ENCODE measurements around the gene ARRB1. TPM values are rescaled to one million over a fixed set of nuclear protein-coding genes. Genes with fewer than 3 reads are reported as not detected.

The ARRB1 gene
- total and polyA plus RNA-seq, 5 donors: 12.1 to 32.5 (median 26.4) TPM

DNA sequence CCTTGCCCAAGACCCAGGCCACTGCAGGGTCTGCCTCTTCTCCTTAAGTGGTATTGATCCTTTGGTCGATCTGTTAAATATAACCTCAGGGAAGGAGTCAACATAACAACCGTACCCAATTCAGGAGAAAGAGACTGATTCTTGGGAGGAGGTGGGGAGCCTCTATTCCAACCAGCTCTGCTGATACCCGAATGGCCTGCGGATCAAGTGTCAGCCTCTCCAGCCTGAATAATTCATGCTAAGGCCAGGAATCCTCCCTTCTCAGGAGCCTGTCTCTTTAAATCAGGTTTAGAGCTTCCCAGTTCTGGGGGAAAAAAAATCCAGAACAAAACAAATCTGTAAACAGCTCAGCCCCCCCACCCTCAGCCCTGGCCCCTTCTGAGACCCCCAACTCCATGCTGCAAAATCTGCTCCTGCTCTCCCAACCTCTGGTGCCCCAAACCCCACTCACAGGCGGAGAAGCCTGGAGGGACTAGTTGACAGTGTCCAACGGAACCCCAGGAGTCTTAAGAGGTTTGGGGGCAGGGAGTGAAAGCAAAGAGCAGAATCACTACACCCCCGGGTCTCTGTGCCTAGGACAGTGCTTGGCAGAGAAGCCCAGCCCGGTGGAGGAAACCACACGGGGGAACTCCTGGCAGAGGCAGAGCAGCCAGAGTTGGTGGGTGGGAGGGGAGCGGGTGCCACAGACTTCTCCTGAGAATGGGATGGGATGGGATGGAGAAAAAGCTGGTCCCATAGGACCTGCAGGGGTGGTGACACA lies 111.8 kb downstream of the ARRB1 start:
- 47% methylated on average over 10 of the region's 10 CpGs for WGBS
- DNase-seq (no peak), ATAC-seq (no peak)
- intact Hi-C loops (cut with DNase I): loop anchor here (2.0 to 10.0 kb wide), 5 partner anchors 32 to 315 kb away; no protein-coding TSS in a partner anchor
- Histone ChIP-seq H3K27me3 (ENCODE audit: control insufficient read depth, insufficient read depth) (no peaks in the 10 kb centered on the region), H3K4me1 (ENCODE audit: control insufficient read depth, insufficient read depth, low read length) (no peaks in the 10 kb centered on the region), H3K27ac (ENCODE audit: low read length) (no peak overlapping the region), H3K4me3 (ENCODE audit: low read length) (no peak overlapping the region), H3K9me3 (ENCODE audit: control insufficient read depth, low read length) (no peaks in the 10 kb centered on the region)

DNA sequence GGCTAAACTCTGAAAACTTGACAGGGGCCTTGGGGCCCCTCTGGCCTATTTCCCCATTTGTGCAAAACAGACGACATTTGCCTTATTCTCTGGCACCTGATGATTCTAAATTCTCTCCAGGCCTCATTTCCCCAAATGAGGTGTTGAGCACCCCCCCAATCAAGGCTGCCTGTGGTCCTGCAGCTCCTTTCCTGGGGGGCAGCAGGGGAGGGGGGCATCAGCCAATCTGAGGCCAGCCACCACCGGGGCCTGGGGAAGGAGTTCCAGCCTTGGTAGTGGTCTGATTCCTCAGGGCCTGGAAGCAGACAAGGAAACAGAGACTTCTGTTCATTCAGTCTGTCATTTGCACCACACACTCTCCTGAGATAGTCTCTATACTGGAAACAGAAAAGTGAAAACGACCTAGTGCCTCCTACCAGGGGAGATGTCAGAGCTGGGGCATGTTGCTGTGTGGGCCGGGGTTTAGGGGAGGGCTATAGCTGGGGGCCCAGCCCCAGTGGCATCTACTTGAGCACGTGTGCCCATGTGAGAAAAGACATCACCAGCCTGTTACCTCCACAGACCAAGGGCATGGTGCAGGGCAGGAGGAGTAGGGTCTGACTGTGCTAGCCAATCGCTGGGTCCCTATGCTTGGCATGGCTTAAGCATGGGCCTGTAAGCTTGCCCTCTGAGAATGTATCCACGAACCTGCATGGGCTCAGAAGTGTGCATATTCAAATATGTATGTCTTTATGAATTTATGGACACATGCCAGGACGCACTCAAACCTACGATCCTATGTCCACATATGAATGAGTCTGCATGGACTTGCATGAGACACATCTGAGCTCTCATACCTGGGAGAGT lies 112.6 kb downstream of the ARRB1 start:
- no peaks in the 10 kb centered on the region for H3K4me1 ChIP-seq (ENCODE audit: control insufficient read depth, insufficient read depth, low read length)
- no peaks in the 10 kb centered on the region for H3K27me3 ChIP-seq (ENCODE audit: control insufficient read depth, insufficient read depth)
- ATAC-seq (no peak), DNase-seq (no peak)
- no peak overlapping the region for H3K4me3 ChIP-seq (ENCODE audit: low read length)
- H3K27ac ChIP-seq (ENCODE audit: low read length): no peak overlapping the region
- no peaks in the 10 kb centered on the region for H3K9me3 ChIP-seq (ENCODE audit: control insufficient read depth, low read length)
- 82% methylated on average over 9 of the region's 9 CpGs for WGBS
- intact Hi-C loops (cut with DNase I): loop anchor here in 1 of 4 donors (2.0 kb wide), 1 partner anchor 98 kb away; no protein-coding TSS in a partner anchor

DNA sequence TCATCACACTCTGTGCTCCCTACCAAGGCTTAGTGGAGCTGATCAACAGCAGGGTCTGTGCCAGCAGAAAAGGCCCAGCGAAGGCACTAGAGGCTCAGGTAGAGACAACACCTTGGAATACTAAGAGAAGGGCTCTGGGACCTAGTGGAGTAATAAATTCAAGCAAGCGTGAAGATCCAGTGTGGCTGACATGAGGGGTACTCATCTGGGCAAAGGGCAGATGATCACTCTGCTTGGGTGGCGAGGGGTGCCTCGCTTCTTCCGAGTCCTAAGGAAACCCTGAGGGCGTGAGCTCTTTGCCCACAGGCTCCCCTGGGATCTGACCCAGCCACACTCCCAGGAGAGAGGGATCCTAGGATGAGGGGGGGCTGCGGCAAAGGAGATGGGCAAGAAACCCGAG lies 114.4 kb downstream of the ARRB1 start:
- DNase-seq: no peak
- H3K4me1 ChIP-seq (ENCODE audit: control insufficient read depth, insufficient read depth, low read length): no peaks in the 10 kb centered on the region
- no peaks in the 10 kb centered on the region for H3K27me3 ChIP-seq (ENCODE audit: control insufficient read depth, insufficient read depth)
- H3K9me3 ChIP-seq (ENCODE audit: control insufficient read depth, low read length): no peaks in the 10 kb centered on the region
- H3K4me3 ChIP-seq (ENCODE audit: low read length): no peak overlapping the region
- no peak overlapping the region for H3K27ac ChIP-seq (ENCODE audit: low read length)
- ATAC-seq: no peak
- whole genome bisulfite sequencing: 83% methylated on average over 8 of the region's 8 CpGs
- intact Hi-C loops (cut with DNase I): no loop called here

DNA sequence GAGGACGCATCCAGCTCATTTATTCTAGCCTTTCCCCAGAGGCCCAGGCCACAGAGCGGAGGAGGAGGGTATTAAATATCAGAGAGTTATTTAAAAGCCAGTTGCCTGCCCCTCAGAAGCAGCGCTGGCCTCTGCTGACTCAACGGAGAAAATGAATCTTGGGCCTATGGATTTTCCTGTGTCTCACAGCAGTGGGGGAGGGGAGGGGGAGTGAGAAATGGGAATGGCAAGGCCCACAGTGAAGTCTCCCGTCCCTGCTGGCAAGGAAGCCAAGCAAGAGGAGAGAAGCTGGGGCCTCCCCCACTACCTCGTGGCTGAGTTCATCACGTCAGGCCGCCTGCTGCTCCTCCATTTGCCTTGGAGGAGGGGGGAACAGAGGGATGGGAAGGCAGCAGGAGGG lies 115.4 kb downstream of the ARRB1 start:
- WGBS: 44% methylated on average over 8 of the region's 8 CpGs
- no peaks in the 10 kb centered on the region for H3K27me3 ChIP-seq (ENCODE audit: control insufficient read depth, insufficient read depth)
- DNase-seq: no peak
- H3K9me3 ChIP-seq (ENCODE audit: control insufficient read depth, low read length): no peaks in the 10 kb centered on the region
- no peak for ATAC-seq
- no peak overlapping the region for H3K27ac ChIP-seq (ENCODE audit: low read length)
- H3K4me3 ChIP-seq (ENCODE audit: low read length): no peak overlapping the region
- intact Hi-C loops (cut with DNase I): no loop called here
- H3K4me1 ChIP-seq (ENCODE audit: control insufficient read depth, insufficient read depth, low read length): no peaks in the 10 kb centered on the region

DNA sequence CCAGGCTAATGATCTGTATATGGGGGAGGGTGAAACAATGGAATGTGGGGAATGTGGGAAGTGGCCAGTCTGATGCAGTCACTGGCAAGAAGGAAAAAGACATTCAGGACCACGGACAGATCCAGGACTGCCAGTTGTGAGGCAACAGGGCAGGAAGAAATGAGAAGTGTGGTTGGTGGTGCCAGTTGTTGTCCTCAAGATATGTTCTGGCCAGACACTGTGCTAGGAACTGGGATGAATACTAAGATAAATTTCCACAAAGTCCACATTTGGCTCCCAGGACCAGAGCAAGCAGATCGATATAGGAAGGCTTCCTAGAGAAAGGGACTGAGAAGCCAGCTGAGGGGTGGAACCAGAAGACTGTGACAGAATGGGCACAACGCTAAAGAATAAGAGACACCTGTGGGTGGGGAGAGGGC lies 117.7 kb downstream of the ARRB1 start:
- Histone ChIP-seq H3K4me3 (ENCODE audit: low read length) (no peak overlapping the region), H3K27ac (ENCODE audit: low read length) (no peak overlapping the region), H3K4me1 (ENCODE audit: control insufficient read depth, insufficient read depth, low read length) (no peaks in the 10 kb centered on the region), H3K27me3 (ENCODE audit: control insufficient read depth, insufficient read depth) (no peaks in the 10 kb centered on the region), H3K9me3 (ENCODE audit: control insufficient read depth, low read length) (no peaks in the 10 kb centered on the region)
- intact Hi-C loops (cut with DNase I): no loop called here
- DNase-seq (no peak), ATAC-seq (no peak)
- WGBS: 47% methylated on average over 3 of the region's 3 CpGs

DNA sequence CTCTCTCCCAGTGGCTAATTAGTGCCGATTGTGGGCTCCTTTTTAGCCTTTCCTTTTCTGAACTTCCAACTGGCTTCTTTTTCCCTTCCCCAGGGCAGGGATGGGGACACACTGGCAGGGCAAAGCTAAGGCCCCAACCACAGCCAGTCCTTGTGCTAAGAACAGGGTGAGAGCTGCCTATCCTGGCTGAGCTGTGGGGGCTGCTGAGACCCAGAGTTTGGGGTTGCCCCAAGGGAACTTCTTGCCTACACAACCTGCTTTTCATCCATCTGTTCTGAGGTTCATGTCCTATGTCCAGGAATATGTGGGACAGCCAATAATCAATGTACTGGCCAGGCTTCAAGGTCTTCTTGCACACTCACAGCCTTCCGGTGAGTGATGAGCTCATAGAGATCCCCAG lies 120.8 kb downstream of the ARRB1 start:
- Histone ChIP-seq H3K4me3 (ENCODE audit: low read length) (no peak overlapping the region), H3K4me1 (ENCODE audit: control insufficient read depth, insufficient read depth, low read length) (no peaks in the 10 kb centered on the region), H3K27ac (ENCODE audit: low read length) (no peak overlapping the region), H3K27me3 (ENCODE audit: control insufficient read depth, insufficient read depth) (no peaks in the 10 kb centered on the region), H3K9me3 (ENCODE audit: control insufficient read depth, low read length) (no peaks in the 10 kb centered on the region)
- ATAC-seq: no peak
- WGBS: 82% methylated on average over 2 of the region's 2 CpGs
- intact Hi-C loops (cut with DNase I): no loop called here
- DNase-seq: no peak

DNA sequence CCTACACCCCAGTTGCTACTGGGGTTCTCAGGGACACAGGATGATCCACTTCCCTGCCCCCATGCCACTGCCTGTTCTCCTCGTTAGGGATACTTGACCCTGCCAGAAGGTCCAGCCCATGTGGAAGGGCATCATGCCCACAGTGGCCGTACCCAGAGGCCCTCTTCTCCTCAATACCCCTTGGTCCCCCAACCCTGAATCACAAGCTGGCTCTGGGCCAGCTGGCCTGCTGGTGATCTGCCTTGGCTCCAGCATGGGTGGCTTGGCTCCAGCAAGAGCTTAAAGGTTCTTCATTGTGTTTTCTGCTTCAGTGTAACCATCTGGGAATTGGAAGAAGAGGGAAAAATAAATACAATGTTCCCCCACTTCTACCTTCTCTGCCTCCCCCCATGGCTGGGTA lies 122.0 kb downstream of the ARRB1 start:
- no peak for ATAC-seq

DNA sequence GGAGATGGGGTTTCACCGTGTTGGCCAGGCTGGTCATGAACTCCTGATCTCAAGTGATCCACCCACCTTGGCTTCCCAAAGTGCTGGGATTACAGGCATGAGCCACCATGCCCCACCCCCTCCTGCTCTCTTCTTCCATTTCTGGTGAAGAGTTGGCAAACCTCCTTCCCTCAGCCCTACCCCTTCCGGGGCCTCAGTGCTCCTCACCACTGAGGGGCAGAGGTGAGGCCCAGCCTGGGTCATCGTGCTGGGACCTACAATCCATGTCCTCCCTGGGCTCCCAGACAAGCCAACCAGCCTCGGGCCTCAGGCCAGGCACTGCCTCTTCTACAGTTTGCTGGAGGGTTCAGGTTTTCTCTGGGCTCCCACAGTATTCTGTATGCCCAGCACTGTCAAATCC lies 125.7 kb downstream of the ARRB1 start:
- 62% methylated on average over 4 of the region's 4 CpGs for WGBS
- intact Hi-C loops (cut with DNase I): no loop called here
- H3K27ac ChIP-seq (ENCODE audit: low read length): no peak overlapping the region

More for the DNA sequence above, 122.0 kb downstream of the ARRB1 start:
- intact Hi-C loops (cut with DNase I): no loop called here
- 65% methylated on average over 2 of the region's 2 CpGs for whole genome bisulfite sequencing
- no peak for DNase-seq
- Histone ChIP-seq H3K4me1 (ENCODE audit: control insufficient read depth, insufficient read depth, low read length) (no peaks in the 10 kb centered on the region), H3K27ac (ENCODE audit: low read length) (no peak overlapping the region), H3K27me3 (ENCODE audit: control insufficient read depth, insufficient read depth) (no peaks in the 10 kb centered on the region), H3K4me3 (ENCODE audit: low read length) (no peak overlapping the region), H3K9me3 (ENCODE audit: control insufficient read depth, low read length) (no peaks in the 10 kb centered on the region)

DNA sequence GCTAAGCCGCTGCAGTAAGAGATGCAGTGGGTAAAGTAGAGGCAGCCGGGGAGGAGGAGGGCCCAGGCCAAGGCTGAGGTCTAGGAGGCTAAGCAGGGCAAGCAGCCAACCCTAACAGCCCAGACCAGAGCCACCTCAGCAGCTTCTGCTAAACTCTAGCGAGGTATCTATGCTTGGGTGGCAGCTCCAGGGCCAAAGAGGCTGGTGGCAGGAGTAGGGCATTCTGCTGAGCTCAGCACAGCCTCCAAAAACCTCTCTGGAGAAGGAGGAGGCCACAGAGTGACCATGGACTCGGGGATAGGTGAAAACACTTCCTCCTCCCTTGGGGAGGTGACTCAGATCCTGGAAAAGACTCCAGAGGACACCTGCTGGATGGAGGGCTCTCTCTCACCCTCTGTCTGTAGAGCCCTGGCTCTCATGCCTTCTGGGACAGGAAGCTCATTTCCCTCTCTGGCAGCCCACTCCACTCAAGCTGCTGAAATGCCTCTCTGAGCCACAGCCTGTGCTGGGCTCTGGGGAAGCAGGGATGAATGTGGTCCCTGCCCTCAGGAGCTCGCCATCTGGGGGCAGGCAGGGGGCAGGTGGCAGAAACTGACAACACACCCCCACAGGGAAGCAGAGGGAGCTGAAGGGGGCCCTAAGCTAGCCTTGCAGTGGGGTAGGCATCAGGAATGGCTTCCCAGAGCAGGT lies 127.4 kb downstream of the ARRB1 start:
- ATAC-seq (no peak), DNase-seq (no peak)
- 48% methylated on average over 5 of the region's 5 CpGs for WGBS
- intact Hi-C loops (cut with DNase I): no loop called here
- H3K27me3 ChIP-seq (ENCODE audit: control insufficient read depth, insufficient read depth): no peaks in the 10 kb centered on the region
- no peaks in the 10 kb centered on the region for H3K4me1 ChIP-seq (ENCODE audit: control insufficient read depth, insufficient read depth, low read length)
- H3K27ac ChIP-seq (ENCODE audit: low read length): no peak overlapping the region
- H3K9me3 ChIP-seq (ENCODE audit: control insufficient read depth, low read length): no peaks in the 10 kb centered on the region
- H3K4me3 ChIP-seq (ENCODE audit: low read length): no peak overlapping the region

More for the DNA sequence above, 125.7 kb downstream of the ARRB1 start:
- Histone ChIP-seq H3K4me1 (ENCODE audit: control insufficient read depth, insufficient read depth, low read length) (no peaks in the 10 kb centered on the region), H3K4me3 (ENCODE audit: low read length) (no peak overlapping the region), H3K27me3 (ENCODE audit: control insufficient read depth, insufficient read depth) (no peaks in the 10 kb centered on the region), H3K9me3 (ENCODE audit: control insufficient read depth, low read length) (no peaks in the 10 kb centered on the region)
- ATAC-seq (no peak), DNase-seq (no peak)

DNA sequence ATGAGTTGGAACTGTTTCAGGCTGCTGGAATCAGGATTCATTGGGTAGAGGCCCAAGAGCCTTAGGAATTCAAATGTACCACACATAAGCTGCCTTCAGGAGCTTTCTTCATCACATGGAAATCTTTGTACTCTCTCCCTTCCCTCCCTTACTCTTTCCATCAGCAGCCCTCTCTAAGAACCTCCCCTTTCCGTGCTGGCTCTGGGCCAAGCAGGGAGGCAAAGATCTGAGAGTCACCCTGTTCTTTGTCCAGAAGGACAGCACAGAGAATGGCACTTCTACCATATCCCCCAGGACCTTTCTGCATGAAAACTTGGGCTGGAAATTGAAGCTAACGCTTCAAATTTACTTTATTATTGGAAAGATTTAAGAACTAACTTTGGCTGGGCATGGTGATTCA lies 131.6 kb downstream of the ARRB1 start:
- Histone ChIP-seq H3K4me1 (ENCODE audit: control insufficient read depth, insufficient read depth, low read length) (no peaks in the 10 kb centered on the region), H3K27me3 (ENCODE audit: control insufficient read depth, insufficient read depth) (no peaks in the 10 kb centered on the region), H3K27ac (ENCODE audit: low read length) (no peak overlapping the region), H3K4me3 (ENCODE audit: low read length) (no peak overlapping the region), H3K9me3 (ENCODE audit: control insufficient read depth, low read length) (no peaks in the 10 kb centered on the region)
- intact Hi-C loops (cut with DNase I): no loop called here
- DNase-seq (no peak), ATAC-seq (no peak)
- 51% methylated on average over 2 of the region's 2 CpGs for WGBS

DNA sequence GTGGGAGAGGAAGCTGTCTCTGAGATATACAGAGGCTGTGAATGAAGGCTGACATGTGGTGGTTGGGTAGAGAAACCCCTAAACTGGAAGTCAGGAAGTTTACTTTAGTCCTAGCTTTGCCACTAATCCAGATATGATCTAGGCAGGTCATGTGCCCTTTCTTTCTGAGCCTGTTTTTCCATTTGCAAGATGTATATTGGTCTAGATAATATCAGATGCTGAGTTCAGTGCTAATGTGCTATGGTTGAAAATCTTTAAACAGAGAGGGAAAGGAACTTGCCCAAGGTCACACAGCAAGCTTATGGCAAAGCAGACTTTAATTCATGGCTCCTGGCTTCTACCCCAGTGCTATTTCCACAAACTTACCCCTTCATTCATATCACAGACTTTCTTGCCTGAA lies 136.6 kb downstream of the ARRB1 start:
- intact Hi-C loops (cut with DNase I): no loop called here
- H3K27me3 ChIP-seq (ENCODE audit: control insufficient read depth, insufficient read depth): no peaks in the 10 kb centered on the region
- ATAC-seq: no peak

More for the DNA sequence above, 136.6 kb downstream of the ARRB1 start:
- Histone ChIP-seq H3K4me1 (ENCODE audit: control insufficient read depth, insufficient read depth, low read length) (no peaks in the 10 kb centered on the region), H3K9me3 (ENCODE audit: control insufficient read depth, low read length) (no peaks in the 10 kb centered on the region), H3K27ac (ENCODE audit: low read length) (no peak overlapping the region), H3K4me3 (ENCODE audit: low read length) (no peak overlapping the region)
- no peak for DNase-seq

All from right cardiac atrium (tissue), 5 donors.